ENCODE measurements around the gene PFN1.
A peak's percentile ranks its signal among the peaks of the same experiment; 100 is the strongest.

PFN1 gene

DNA sequence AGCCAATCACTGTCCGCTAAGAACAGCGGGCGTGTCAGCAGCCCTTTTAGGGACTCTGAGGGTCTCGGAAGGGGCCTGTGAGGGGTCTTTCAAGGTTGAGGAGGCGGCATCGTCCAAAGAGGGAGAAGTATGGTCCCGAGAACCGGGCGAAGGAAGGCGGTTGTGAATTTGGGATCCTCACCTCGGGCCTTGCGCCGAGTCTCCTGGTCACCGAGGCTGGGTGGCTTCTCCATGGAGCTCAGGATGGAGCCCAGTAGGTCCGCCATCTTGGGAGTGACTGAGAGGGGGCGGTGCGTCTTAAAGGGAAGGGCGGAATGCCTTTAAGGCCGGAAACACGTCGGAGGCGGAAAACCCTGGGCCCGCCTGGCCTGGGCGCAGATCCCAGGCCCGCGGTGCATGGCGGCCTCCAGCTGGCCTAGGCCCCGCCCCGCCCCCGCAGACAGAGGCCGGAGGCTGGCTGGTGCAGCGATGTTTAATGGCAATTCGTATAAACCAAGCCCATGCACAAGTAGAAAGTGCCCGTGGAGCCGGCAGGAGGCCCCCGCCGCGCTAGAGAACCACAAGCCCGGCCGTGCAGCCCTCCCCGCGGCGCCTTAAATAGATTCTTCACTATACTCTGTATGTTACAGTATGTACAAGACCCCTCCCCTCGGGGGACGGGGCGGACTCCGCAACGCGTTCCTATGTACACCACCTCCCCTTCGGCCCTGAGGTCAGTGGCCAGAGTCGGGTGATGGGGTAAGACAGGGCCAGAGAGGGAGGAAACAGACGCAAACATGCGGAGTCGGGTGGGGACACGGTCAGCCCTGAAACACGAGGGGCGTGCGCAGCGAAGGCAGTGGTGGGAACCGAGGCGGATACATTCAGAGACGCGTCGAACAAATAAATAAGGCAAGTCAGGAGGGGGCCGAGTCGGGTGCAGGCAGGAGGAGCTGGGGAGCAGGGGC is 19.5 kb upstream of the PFN1 start, which contains the start of gene SPAG7:
Gene SPAG7, minus strand, starts transcription at position 279 of the 947 bp plus-strand sequence. Its CDS starts 13 bp downstream, at position 266.
- DNase-seq = peak; percentile 94

DNA sequence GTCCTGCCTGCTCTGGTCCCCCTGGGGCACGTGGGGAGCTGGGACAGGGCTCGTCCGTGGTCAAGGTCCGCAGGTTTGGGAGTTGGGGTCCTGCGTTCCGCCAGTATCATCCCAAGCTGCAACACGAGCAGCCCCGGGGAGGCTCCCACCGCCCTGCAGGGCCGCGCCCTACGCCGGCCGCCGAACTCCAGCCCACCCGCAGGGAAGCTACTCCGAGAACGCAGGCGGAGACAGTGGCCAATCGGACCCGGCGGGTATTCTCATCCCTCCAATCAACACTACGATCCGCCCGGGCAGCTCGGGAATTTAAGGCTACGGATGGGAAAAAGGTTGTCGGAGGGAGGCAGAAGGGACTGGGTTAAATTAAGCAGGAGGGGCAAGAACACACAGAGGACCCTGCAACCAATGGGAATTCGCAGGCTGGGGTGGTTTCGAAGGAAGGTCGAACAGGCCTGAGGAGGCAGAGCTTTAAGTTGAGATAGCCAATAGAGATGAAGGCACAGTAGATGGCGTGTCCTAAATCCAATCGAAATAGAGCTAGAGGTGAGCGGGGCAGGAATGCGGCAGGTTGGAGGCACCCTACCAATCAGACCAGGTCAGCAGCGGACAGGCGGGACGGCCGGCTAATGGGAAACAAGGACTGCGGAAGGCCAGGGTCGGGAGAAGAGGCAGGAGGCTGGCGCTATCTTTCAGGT is 18.7 kb upstream of the PFN1 start:
- peak; percentile 99 for DNase-seq

DNA sequence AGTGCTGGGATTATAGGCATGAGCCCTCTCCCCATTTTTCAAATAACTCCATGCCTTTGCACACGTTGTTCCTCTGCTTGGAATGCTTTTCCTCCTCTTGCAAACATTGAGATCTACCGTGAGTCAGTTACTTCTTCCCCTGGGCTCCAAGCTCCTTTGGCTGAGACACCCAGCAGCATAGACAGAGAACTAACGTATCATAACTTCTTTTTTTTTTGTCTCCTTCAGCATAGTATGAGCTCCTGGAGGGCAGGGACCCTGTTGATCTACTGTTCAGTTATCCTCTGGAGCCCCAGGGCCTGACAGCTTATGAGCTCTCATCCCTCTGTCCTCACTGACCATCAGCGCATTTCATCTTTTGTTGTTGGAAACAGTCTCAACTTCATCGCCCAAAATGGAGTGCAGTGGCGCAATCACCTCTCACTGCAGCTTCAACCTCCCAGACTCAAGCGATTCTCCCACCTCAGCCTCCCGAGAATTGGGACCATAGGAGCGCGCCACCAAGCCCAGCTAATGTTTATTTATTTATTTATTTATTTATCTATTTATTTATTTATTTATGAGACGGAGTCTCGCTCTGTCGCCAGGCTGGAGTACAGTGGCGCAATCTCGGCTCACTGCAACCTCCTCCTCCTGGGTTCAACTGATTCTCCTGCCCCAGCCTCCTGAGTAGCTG is 17.1 kb upstream of the PFN1 start:
- DNase-seq = no peak

DNA sequence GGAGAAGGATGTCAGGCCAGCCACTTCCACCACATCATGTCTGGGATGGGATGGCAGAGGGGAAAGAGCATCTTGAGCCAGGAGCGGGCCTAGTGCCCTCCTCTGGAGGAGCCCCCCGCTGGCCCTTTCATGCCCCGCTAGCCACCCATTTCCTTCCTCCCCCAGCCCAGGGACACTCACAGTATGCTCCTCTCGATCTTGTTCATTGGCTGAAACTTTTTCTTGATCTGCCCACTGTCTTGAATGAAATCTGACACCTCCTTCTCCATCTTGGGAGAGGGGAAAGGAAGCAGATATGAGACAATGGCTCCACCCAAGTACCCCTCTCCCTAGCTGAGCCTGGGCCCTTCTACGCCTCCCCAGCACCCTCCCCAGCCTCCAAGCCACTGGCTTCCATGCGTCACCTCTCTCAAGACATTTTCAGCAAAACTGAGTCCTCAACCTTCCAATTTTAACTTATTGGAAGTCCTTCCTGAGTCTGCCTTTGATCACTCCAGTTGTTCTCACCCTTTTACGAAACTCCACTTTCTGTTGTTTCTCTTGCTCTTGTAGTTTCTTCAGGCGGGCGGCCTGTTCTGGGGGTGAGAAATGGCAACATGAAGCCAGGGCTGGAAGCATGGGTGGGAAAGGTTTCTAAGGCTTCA is 12.1 kb upstream of the PFN1 start:
- DNase-seq = no peak

DNA sequence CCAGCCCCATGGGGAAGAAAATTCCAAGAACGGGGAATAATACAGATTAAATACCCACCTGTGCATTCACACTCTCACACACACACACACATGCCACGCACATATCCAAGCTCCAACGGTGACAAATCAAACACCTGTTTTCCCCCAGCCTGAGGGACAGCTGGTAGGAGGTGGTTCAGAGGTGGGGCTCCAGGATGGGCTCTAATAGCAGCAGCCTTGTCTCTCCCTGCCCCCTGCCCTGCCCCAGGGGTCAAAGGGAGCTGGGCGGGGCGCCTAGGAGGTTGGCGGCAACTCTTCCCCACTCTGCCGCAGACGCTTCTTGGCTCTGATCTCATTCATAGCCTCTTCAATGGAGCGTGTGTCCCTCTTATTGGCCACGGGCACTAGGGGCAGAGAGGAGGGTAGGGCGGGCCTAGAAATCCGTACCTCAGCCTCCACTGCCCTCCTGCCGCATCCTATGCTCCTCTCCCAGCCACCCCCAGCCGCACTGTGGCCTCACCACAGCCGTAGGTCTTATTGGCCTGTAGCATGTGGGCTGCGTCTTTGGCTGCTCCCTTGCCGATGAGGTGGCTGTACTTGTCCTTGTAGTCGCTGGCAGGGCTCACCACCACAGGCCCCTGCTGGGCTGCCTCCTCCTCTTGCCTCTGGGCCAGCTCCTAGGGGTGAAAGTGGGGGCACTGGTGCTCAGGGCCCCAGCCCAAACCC is 11.1 kb upstream of the PFN1 start:
- DNase-seq = no peak

DNA sequence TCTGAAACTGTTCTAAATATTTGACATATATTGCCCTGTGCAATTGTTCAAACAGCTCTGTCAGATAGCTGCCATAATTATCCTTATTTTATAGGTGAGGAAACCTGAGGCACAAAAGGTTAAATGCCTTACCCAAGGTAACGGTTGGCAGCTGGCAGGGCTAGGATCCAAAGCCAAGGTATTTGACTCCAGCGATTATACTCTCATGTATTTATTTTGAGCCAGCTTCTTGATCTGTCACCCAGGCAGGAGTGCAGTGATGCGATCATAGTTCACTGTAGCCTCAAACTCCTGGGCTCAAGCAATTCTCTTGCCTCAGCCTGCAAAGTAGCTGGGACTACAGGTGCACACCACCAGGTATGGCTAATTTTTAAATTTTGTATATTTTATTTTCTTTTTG is 9.8 kb upstream of the PFN1 start:
- DNase-seq = no peak

DNA sequence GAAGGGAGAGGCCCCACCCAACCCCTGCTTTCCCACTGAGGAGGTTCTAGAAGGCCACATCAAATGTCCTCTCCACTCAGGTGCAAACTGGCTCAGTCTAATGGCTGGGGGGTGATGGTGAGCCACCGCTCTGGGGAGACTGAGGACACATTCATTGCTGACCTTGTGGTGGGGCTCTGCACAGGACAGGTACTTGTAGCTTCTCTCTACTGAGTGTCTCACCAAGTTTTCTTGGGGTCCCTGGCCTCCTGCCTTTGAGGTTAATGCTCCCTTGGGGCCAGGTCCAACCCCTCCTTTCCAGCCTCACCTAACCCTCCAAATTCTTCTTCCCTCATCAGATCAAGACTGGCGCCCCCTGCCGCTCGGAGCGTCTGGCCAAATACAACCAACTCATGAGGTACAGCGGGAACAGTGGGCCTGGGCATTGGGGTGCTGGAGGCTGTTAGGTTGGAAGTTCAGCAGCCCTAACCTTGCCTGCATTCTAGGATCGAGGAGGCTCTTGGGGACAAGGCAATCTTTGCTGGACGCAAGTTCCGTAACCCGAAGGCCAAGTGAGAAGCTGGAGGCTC is 8.2 kb upstream of the PFN1 start:
- no peak for DNase-seq

DNA sequence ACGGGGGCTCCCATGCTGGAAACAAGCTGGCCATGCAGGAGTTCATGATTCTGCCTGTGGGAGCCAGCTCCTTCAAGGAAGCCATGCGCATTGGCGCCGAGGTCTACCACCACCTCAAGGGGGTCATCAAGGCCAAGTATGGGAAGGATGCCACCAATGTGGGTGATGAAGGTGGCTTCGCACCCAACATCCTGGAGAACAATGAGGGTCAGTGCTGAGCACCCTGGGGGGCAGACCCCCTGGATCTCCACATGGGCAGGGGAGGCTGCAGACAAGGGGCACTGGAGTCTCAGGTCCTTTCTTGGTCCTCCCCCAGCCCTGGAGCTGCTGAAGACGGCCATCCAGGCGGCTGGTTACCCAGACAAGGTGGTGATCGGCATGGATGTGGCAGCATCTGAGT is 6.8 kb upstream of the PFN1 start:
- no peak for DNase-seq

DNA sequence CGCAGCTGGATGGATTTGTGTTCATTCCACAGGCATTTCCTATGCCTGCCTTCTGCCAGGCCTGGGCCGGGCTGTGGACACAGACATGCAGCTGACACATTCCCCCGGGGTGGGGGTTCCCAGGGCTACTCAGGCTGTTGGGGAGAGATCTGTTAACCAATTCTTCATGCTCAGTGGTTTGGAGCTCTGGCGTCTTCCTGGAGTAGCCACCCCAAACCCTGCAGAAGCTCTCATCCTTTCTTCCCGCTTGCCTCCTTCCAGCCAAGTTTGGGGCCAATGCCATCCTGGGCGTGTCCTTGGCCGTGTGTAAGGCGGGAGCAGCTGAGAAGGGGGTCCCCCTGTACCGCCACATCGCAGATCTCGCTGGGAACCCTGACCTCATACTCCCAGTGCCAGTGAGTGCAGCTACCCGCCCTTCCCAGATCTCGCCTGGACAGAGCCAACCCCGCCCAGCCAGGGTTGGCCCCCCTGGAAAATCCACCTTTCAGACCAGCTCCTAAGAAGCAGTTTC is 5.2 kb upstream of the PFN1 start:
- no peak for DNase-seq

DNA sequence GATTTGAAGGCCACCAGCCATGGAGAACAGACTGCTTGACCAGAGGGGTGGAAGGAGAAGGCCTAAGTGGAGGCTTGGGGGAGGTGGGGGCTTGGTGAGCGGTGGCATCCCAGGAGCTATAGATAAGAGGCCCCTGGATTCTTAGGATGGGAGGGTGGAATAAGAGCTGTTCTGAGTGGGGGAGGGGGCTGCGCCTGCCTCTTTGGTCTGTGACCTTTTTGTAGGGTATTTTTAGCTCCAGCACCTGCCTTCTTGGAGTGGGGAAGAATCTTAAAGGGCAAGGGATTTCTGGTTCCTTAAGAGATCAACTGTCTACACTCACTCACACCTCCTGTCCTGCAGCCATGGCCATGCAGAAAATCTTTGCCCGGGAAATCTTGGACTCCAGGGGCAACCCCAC is 3.2 kb upstream of the PFN1 start:
- DNase-seq = no peak

DNA sequence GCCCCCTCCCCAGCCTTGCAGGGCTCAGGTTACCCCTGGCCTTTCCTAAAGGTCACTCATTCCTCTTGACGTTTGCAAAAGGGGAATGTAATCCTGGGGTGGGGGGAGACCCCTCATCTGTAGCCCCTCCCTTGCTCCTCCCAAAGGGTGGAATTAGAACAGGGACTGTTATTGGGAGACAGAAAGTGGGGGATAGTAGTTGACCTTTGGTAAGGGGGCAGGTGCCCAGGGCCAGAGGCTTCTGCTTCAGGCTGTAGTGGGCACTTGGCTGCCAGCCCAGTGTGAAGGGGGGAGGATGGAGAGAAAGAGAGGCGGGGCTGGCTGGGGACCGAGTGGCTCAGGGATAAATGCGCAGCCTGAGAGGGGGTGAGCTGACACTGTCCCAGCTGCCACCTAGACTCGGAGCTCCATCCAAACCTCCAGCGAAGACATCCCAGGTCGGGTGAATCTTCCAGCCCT is 2.4 kb upstream of the PFN1 start, which contains the start of gene ENO3:
Gene ENO3, plus strand, starts transcription at position 374 of the 459 bp plus-strand sequence. CDS start 711 bp downstream, outside the sequence.
- DNase-seq = peak; percentile 54

DNA sequence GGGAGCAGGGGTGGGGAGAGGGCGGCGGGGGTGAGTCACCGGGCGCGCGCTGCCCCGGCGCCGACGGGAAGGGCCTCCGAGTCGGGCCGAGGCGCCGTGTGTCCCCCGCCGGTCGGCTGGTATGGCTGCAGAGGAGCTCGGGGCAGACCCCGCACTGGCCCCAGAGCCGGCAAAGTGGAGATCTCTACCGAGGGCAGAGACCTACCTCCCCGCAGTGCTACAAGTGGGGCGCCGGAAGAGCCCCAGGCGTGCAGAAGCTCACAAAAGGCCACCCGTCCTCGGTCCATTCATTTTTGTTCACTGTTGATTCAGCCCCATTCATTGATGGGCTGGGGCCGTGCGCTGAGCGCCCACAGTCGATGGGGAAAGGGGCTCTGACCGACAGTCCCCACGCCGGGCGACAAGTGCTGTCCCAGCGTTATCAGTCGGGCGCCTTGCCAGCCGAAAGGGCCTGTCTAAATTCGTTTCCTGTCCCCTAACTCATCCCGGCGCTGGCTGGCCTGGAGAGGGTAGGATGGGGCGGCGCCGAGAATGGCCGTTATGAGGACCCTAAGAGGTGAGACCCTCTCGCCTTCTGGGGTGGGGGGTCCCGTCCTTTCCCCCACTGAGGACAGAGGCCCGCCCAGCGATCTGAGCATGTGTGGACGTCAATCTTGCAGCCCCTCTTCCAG is 1.9 kb upstream of the PFN1 start:
- peak; percentile 22 for DNase-seq

DNA sequence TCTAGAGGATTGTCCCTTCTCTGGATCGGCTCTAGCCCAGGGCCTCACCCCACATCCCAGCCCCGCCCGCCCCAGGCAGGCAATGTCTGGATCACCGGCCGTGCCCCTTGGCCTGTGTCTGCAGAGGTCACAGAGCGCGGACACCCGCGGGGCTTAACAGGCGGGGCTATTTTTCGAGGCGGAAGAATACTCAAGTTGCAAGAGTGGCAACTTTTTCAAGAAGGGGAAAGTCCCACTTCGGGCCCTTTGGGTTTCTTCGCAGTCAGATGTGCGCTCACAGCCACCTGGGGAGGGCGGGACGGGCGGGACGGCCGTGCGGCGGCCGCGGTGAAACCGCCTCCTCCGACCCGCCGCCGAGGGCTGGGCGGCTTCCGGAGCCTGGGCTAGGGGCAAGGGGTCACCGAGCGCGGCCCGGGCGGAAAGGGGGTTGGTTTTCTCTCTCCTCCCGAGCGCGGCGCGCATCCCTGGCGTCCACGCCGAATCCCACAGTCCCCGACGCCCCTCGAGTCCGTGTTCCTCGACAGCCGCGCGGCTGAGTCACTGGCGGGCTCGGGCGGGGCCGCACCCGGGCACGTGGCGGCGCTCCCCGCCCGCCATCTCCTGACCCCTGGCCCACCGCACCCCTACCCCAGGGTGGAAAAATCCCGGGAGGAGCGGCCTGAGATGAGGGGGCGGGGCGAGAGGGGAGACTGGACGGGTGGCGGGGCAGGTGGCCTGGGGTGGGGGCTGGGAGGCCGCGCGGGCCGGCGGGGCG is 1.2 kb upstream of the PFN1 start:
- peak; percentile 28 for DNase-seq

DNA sequence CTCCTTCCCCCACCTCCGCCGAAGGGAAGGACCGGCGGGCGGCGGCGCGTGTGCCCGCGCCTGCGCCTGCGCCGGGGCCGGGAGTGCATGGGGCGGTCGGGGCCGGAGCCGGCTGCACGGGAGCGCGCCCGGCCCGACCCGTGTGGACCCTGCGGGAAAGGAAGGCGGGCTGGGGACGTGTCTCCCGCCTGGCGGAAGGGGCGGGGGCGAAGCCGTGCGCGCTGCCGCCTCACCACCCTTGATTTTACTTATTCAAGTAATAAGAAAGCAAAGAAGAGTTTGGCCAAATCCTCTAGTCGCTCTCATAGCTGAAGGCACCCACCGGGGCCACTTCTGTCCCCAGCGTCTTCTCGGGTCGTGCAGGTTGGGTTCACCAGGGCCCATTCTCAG is 596 bp upstream of the PFN1 start:
- DNase-seq = peak; percentile 68

DNA sequence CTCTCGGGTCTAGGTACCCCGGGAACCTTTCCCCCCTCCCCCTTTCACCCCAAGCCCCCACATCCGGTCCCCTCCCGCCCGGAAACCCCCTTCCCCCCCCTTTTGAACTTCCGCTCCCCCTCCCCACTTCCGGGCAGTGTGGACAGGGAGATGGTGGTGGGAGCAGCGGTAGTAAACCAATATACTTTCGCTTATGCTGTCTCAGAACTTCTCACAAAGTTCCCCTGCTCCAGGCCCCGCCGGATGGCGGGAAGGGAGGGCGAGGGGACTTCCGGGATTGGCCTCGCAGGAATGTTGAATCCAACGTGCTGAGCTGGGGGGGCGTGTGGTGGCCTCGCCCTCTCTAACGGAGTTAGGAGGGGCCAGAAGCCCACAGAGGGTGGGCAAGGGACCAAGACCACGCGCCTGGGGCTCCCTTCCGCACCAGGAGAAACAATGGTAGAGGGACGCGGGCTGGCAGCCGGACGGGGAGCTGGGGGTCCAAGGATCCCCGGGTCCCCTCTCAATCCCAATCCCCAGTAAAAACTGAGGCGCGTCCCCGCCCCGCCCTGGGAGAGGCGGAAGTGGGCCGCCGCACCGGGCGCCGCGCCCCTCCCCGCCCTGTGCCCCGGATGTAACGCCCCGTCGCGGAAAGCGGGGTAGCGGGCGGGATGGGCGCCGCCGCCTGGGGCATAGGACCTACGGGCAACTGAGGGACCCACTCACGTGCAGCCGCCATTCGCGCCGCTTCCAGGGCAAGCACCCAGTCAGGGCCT is 742 bp downstream of the PFN1 start:
- peak; percentile 12 for DNase-seq

DNA sequence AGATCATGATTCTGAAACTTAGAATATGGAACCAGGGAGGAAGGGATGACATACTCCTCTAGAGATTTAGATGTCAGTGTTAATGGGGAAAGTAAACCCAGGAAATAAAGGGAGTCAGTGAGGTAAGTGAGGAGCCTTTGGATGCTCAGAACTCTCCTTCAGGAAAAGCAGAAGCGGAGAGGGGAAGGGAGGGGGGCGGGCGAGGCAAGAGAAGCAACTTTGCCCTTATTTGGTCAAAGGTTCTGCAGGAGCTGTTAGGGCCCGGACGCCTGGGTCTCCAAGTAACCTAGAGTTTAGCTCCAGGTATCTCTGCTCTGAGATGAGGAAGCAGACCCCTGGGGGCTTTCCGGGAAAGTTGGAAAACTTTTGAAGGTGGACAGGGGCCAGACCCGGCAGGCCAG is 1.3 kb downstream of the PFN1 start:
- DNase-seq = no peak

DNA sequence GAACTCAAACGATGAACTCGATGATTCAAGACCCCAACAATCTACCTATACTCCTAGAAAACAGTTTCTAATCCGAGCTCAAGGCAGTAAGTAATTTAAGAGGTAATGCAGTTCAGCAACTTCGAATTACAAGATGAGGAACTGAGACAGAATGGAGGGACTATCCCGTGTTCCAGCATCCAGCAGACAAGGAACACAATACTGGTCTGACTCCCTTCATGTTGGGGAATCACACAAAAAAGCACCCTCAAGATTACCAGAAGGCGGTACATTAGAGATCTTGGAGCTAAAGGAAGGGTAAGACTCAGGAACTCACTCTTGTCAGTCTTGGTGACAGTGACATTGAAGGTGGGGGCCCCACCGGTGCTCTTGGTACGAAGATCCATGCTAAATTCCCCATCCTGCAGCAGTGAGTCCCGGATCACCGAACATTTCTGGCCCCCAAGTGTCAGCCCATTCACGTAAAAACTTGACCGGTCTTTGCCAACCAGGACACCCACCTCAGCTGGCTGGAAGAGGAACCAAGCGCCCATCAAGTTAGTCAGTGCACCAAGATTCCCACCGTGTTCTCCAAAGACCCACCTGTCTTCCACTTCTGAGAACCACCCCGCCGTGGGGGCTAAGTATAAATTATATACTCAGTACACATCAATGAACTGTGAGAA is 1.9 kb downstream of the PFN1 start:
- DNase-seq = no peak

DNA sequence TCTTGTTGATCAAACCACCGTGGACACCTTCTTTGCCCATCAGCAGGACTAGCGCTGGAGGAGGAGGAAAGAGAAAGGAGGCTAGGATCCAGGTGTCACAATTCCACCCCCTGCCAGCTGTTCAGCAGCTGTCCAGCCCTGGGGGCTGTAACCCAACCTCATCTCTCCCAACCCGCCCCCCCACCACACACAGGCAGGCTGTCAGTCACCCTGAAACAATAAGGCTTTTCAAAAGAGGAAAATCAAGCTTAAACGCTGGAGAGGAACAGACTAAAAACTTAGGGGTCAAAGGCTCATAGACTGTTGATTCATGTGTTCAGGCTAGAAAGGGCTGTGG is 2.4 kb downstream of the PFN1 start:
- no peak for DNase-seq
